Measurements from ENCODE around the gene ERCC6L2. TPM values are rescaled to one million over a fixed set of nuclear protein-coding genes. Genes with fewer than 3 reads are reported as not detected.

Gene ERCC6L2
- total RNA-seq, 1 donor from 2014 or later, result 55.5 TPM

DNA sequence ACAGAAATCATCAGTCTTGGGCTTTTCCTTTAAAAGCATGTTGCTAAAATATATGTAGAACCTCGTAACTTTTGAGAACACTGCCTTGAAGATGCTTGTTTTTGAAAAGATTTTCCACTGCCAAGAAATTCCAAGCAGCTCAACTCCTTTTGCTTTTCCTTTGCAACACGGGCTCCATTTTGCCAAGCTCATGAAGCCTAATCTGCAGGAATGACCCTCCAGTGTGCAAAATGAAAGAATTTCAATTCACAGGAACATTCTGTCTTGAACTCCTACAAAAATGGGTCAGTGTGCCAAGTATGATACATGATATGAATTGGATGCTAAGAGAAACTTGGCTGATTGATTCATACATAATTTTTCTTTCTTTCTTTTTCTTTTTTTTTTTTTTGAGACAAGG, 35.4 kb upstream of the ERCC6L2 start:
- TF ChIP-seq, protein P1, sequence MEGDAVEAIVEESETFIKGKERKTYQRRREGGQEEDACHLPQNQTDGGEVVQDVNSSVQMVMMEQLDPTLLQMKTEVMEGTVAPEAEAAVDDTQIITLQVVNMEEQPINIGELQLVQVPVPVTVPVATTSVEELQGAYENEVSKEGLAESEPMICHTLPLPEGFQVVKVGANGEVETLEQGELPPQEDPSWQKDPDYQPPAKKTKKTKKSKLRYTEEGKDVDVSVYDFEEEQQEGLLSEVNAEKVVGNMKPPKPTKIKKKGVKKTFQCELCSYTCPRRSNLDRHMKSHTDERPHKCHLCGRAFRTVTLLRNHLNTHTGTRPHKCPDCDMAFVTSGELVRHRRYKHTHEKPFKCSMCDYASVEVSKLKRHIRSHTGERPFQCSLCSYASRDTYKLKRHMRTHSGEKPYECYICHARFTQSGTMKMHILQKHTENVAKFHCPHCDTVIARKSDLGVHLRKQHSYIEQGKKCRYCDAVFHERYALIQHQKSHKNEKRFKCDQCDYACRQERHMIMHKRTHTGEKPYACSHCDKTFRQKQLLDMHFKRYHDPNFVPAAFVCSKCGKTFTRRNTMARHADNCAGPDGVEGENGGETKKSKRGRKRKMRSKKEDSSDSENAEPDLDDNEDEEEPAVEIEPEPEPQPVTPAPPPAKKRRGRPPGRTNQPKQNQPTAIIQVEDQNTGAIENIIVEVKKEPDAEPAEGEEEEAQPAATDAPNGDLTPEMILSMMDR (conservative IDR thresholded peaks at IDR 0.05), result no peak
- no peak overlapping the region for H3K27ac Mint-ChIP-seq
- peaks cover 7% of the 10 kb centered on the region for H3K36me3 Mint-ChIP-seq
- H3K4me1 Mint-ChIP-seq (ENCODE audit: unreplicated experiment), result peaks cover under 1% of the 10 kb centered on the region
- no peaks in the 10 kb centered on the region for H3K27me3 Mint-ChIP-seq
- H3K4me3 Mint-ChIP-seq, result no peak overlapping the region
- no peak for DNase-seq (ENCODE audit: extremely low spot score, unreplicated experiment)
- H3K9me3 Mint-ChIP-seq, result no peaks in the 10 kb centered on the region

DNA sequence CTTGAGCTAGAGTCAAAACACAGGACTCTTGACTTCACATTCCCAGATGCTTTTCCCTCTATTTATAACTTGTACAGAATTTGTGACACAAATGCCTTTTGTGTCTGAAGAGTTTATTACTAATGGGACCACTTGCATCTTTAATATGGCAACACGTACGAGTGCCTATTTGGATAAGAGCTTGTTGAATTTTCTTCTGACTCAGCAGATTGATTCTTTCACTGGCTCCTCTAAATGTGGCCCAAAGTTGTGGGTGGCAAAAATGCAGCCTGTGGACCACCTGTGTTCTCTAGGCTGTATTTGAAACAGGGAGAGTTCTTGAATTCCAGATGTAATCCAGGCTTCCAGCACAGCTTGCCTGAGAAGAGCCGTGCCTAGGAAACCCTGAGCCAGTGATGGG, 34.1 kb upstream of the ERCC6L2 start:
- peaks cover 5% of the 10 kb centered on the region for H3K4me1 Mint-ChIP-seq (ENCODE audit: unreplicated experiment)
- TF ChIP-seq, protein P1 (conservative IDR thresholded peaks at IDR 0.05), result no peak
- no peak overlapping the region for H3K4me3 Mint-ChIP-seq
- no peaks in the 10 kb centered on the region for H3K9me3 Mint-ChIP-seq
- H3K27me3 Mint-ChIP-seq, result no peaks in the 10 kb centered on the region
- peaks cover 7% of the 10 kb centered on the region for H3K36me3 Mint-ChIP-seq
- no peak overlapping the region for H3K27ac Mint-ChIP-seq
- no peak for DNase-seq (ENCODE audit: extremely low spot score, unreplicated experiment)

DNA sequence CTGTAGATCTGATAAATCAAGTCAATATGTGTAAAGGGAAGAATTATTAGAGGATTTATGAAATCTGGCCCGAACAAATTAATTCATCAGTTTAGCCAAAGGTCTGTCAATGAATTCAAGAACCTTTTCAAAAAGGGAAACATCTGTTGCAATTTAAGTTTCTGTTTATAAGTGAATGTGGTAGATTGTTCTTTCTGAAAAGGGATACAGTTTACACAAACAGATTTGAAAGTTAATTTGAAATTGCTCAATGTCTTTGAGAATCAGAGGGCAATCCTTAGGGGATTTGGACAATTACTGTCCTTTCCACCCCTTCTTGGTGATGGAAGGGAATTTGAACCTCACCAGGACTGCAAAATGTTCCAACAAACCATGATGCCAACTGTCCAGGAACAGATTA, 29.7 kb upstream of the ERCC6L2 start:
- H3K27me3 Mint-ChIP-seq, result no peaks in the 10 kb centered on the region
- peaks cover 5% of the 10 kb centered on the region for H3K4me1 Mint-ChIP-seq (ENCODE audit: unreplicated experiment)
- H3K9me3 Mint-ChIP-seq, result peaks cover 16% of the 10 kb centered on the region
- peaks cover 32% of the 10 kb centered on the region for H3K36me3 Mint-ChIP-seq
- no peak overlapping the region for H3K27ac Mint-ChIP-seq
- TF ChIP-seq, protein P1 (conservative IDR thresholded peaks at IDR 0.05), result no peak
- no peak for DNase-seq (ENCODE audit: extremely low spot score, unreplicated experiment)
- H3K4me3 Mint-ChIP-seq, result no peak overlapping the region

DNA sequence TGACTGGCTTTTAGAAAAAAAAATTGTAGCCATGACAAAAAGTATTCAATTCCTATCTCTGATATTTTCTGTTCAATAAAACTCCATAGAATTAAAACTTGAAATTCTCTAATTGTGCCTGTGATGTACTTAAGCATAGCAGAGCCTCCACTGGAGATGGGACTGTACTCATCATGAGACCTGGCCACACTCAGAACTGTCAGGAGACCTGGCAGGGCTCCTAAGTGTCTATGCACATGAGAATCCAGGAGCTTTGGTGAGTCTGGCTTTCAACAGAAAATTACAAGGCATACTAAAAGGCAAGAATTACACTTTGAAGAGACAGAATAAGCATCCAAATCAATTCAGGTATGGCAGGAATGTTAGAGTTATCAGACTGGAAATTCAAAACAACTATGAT, 26.7 kb upstream of the ERCC6L2 start:
- H3K27ac Mint-ChIP-seq, result no peak overlapping the region
- no peaks in the 10 kb centered on the region for H3K27me3 Mint-ChIP-seq
- peaks cover 38% of the 10 kb centered on the region for H3K36me3 Mint-ChIP-seq
- no peak for DNase-seq (ENCODE audit: extremely low spot score, unreplicated experiment)
- H3K4me3 Mint-ChIP-seq, result no peak overlapping the region
- TF ChIP-seq, protein P1 (conservative IDR thresholded peaks at IDR 0.05), result no peak
- H3K4me1 Mint-ChIP-seq (ENCODE audit: unreplicated experiment), result peaks cover 5% of the 10 kb centered on the region
- peaks cover 16% of the 10 kb centered on the region for H3K9me3 Mint-ChIP-seq

DNA sequence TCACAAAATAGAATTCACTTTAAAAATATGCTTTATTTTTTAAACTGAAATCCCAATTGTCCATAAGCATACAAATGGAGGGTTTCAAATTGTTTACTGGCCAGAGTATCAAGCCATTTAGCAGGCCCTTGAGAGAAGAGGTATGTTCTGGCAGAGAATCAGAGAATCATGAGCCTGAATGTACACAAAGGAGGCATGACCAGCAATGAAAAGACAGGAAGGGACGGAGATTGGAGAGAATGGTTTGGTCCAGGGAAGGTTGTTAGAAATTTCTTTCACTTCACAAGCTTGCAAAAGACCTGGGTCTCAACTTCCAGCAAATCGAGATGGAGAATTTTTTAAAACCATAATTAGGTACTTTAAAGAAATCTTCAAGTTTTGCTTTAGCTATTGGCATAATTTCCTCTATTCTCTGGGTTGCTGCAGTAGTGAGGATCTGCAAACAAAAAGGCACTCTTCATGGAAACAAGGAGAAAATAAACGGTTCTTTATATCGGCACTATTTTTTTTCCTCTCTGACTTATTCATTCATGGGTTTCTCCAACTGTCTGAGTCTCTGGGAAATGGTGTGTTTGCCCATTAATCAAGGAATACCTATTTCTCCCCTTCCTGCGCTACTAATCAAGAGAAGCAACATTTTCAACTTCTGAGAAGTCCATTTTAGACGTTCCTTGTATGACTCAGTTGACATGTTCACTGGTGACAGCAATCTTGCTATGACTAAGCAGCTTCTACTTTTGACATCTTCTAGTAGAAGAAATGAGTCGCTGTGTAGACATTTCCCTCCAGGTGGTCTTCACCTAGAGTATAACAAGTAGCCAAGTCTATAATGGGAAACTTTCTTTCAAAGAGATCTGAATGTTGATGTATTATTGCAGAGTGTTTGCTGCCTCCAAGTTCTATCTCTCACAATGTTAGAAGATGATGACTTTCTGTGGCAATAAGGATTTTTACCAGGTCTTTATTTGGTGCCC, 23.1 kb upstream of the ERCC6L2 start:
- no peaks in the 10 kb centered on the region for H3K27me3 Mint-ChIP-seq
- TF ChIP-seq, protein P1 (conservative IDR thresholded peaks at IDR 0.05), result no peak
- H3K9me3 Mint-ChIP-seq, result peaks cover 16% of the 10 kb centered on the region
- no peak for DNase-seq (ENCODE audit: extremely low spot score, unreplicated experiment)
- H3K4me1 Mint-ChIP-seq (ENCODE audit: unreplicated experiment), result peaks cover 14% of the 10 kb centered on the region
- peaks cover 38% of the 10 kb centered on the region for H3K36me3 Mint-ChIP-seq
- H3K27ac Mint-ChIP-seq, result no peak overlapping the region
- H3K4me3 Mint-ChIP-seq, result no peak overlapping the region

Measured in type B pancreatic cell (in vitro differentiated cells).